ENCODE measurements around the gene DNAI1.

DNA sequence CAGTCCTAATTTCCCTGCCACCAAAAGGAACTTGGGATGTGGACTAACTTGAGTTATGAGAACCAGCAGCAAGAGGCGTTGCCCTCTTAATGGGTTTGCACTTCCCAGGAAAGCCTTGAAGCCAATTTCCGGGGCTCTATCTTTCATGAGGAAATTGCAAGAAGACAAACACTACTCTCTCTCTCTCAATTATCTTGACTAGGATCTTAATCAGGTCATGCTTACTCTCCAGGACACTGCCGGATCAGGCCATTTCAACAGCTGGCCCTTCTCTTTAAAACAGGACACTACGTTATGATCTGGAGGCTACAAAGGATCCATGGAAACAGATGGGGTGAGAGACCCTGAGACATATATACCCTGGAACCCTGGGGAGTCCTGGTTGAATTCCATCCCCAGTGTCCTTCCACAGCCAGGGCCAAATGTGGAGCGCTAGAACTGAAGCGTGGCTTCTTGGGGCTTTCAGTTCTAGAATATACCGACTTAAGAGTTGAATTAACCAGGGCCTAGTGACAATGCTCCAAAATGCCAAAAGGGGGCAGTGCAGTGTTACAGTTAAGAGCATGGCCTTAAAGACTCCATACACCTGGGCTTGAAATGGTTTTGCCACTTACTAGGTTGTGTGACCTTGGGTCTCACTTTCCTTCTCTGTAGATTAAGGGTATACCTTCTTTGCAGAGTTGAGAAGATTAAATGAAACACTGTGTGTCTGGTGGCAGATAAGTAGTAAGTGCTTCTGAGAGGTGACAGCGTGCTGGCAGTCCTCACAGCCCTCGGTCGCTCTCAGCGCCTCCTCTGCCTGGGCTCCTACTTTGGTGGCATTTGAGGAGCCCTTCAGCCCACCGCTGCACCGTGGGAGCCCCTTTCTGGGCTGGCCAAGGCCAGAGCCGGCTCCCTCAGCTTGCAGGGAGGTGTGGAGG, 21.3 kb upstream of the DNAI1 start:
- TF ChIP-seq TCF7L2 (IDR thresholded peaks at IDR 0.05; ENCODE audit: borderline replicate concordance, extremely low read depth, insufficient read depth, insufficient read length) (no peak), YY1 (IDR thresholded peaks at IDR 0.05; ENCODE audit: extremely low read depth, insufficient replicate concordance, low read depth, low read length) (no peak), POLR2A (IDR thresholded peaks at IDR 0.05; ENCODE audit: borderline replicate concordance, extremely low read depth, insufficient read depth, insufficient read length) (no peak), SP1 (IDR thresholded peaks at IDR 0.05; ENCODE audit: low read depth) (no peak), RAD21 (IDR thresholded peaks at IDR 0.05; ENCODE audit: low read depth) (peak; percentile 93), EZH2phosphoT487 (IDR thresholded peaks at IDR 0.05; ENCODE audit: borderline replicate concordance) (no peak), CBX3 (IDR thresholded peaks at IDR 0.05; ENCODE audit: low read depth) (no peak), ZNF274 (IDR thresholded peaks at IDR 0.05; ENCODE audit: low read depth, low read length) (no peak), SRF (IDR thresholded peaks at IDR 0.05; ENCODE audit: low read depth) (no peak), SIN3A (IDR thresholded peaks at IDR 0.05; ENCODE audit: low read depth) (no peak), EZH2 (IDR thresholded peaks at IDR 0.05) (no peak), EGR1 (IDR thresholded peaks at IDR 0.05; ENCODE audit: low read depth) (no peak)
- TF ChIP-seq, protein P1, sequence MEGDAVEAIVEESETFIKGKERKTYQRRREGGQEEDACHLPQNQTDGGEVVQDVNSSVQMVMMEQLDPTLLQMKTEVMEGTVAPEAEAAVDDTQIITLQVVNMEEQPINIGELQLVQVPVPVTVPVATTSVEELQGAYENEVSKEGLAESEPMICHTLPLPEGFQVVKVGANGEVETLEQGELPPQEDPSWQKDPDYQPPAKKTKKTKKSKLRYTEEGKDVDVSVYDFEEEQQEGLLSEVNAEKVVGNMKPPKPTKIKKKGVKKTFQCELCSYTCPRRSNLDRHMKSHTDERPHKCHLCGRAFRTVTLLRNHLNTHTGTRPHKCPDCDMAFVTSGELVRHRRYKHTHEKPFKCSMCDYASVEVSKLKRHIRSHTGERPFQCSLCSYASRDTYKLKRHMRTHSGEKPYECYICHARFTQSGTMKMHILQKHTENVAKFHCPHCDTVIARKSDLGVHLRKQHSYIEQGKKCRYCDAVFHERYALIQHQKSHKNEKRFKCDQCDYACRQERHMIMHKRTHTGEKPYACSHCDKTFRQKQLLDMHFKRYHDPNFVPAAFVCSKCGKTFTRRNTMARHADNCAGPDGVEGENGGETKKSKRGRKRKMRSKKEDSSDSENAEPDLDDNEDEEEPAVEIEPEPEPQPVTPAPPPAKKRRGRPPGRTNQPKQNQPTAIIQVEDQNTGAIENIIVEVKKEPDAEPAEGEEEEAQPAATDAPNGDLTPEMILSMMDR (IDR thresholded peaks at IDR 0.05 in 2 of 3, conservative IDR thresholded peaks at IDR 0.05 in 1 of 3; ENCODE audit: borderline replicate concordance in 1 of 3, insufficient read depth in 1 of 3, low read depth in 2 of 3, low read length in 2 of 3), result peak; percentile 75 to 90 (median 82)
- TF ChIP-seq, protein P2, sequence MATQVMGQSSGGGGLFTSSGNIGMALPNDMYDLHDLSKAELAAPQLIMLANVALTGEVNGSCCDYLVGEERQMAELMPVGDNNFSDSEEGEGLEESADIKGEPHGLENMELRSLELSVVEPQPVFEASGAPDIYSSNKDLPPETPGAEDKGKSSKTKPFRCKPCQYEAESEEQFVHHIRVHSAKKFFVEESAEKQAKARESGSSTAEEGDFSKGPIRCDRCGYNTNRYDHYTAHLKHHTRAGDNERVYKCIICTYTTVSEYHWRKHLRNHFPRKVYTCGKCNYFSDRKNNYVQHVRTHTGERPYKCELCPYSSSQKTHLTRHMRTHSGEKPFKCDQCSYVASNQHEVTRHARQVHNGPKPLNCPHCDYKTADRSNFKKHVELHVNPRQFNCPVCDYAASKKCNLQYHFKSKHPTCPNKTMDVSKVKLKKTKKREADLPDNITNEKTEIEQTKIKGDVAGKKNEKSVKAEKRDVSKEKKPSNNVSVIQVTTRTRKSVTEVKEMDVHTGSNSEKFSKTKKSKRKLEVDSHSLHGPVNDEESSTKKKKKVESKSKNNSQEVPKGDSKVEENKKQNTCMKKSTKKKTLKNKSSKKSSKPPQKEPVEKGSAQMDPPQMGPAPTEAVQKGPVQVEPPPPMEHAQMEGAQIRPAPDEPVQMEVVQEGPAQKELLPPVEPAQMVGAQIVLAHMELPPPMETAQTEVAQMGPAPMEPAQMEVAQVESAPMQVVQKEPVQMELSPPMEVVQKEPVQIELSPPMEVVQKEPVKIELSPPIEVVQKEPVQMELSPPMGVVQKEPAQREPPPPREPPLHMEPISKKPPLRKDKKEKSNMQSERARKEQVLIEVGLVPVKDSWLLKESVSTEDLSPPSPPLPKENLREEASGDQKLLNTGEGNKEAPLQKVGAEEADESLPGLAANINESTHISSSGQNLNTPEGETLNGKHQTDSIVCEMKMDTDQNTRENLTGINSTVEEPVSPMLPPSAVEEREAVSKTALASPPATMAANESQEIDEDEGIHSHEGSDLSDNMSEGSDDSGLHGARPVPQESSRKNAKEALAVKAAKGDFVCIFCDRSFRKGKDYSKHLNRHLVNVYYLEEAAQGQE (IDR thresholded peaks at IDR 0.05; ENCODE audit: low read depth), result no peak
